Osteoblast (primary cell): ENCODE results near the gene VAPB. TPM values are rescaled to one million over a fixed set of nuclear protein-coding genes. Genes with fewer than 3 reads are reported as not detected.

Experiments
- DNase-seq: peaks from one replicate; pipeline ENCODE4 v3.0.0; 2011; ENCODE audit warnings: low spot score, mixed read lengths; ENCODE audit not compliant: insufficient read length; ENCODE audit errors: missing footprints
- H2AFZ ChIP-seq: 2 replicates; pipeline ENCODE4 v1.6.0; 2011; ENCODE audit warnings: mild to moderate bottlenecking, low read length
- H3K27ac ChIP-seq: 2 replicates; pipeline ENCODE4 v1.5.1; 2011; ENCODE audit warnings: mild to moderate bottlenecking, low read depth, low read length, moderate library complexity
- H3K27me3 ChIP-seq: 2 replicates; pipeline ENCODE4 v1.6.0; 2012; ENCODE audit warnings: mild to moderate bottlenecking, control low read depth, inconsistent platforms, low read length, moderate library complexity; ENCODE audit not compliant: insufficient read depth
- H3K36me3 ChIP-seq: 2 replicates; pipeline ENCODE4 v1.5.1; 2011; ENCODE audit warnings: mild to moderate bottlenecking, low read length, control low read depth, moderate library complexity; ENCODE audit not compliant: insufficient read depth
- H3K4me1 ChIP-seq: 2 replicates; pipeline ENCODE4 v1.5.1; 2011; ENCODE audit warnings: mild to moderate bottlenecking, low read length, control low read depth, moderate library complexity; ENCODE audit not compliant: insufficient read depth
- H3K4me2 ChIP-seq: 2 replicates; pipeline ENCODE4 v1.6.0; 2011; ENCODE audit warnings: mild to moderate bottlenecking, low read length; ENCODE audit not compliant: insufficient read depth
- H3K4me3 ChIP-seq: fragments of 200-600 bp; sonication (generic); 3 replicates; pipeline ENCODE4 v1.5.1; 2012; ENCODE audit warnings: mild to moderate bottlenecking, low read length, inconsistent platforms; ENCODE audit not compliant: insufficient read depth
- H3K79me2 ChIP-seq: 2 replicates; pipeline ENCODE4 v1.6.0; 2012; ENCODE audit warnings: mild to moderate bottlenecking, low read length, control low read depth, inconsistent platforms; ENCODE audit not compliant: insufficient read depth
- H3K9me3 ChIP-seq: 2 replicates; pipeline ENCODE4 v1.5.1; 2011; ENCODE audit warnings: low read depth, low read length, control low read depth
- H4K20me1 ChIP-seq: 2 replicates; pipeline ENCODE4 v1.6.0; 2012; ENCODE audit warnings: mild to moderate bottlenecking, low read length, control low read depth; ENCODE audit not compliant: insufficient read depth
- CTCF ChIP-seq: IDR thresholded peaks from 2 replicates; pipeline ENCODE4 v1.5.1; 2011; ENCODE audit warnings: mild to moderate bottlenecking, low read depth, low read length, moderate library complexity; ENCODE audit errors: extremely low read depth
- total RNA-seq: library from RNA; depleted of rRNA; stranded (reverse); fragments of >200 nt; gene quantifications from 2 replicates; pipeline ENCODE4 v1.2.3, GENCODE V29; 2012

Gene VAPB
- 12.4 and 14.5 TPM in 2 replicates for total RNA-seq

GRCh38 chr20:58388882-58389323 lies at the start of gene VAPB:
TSS of gene VAPB (plus strand) at chr20:58389229. CDS start at chr20:58389460, 231 bp downstream.
- Histone ChIP-seq H3K4me2 (peak within 1 kb of the TSS; percentile 91), H3K79me2 (peaks cover 48% of the 10 kb centered on the region), H3K27me3 (no peaks in the 10 kb centered on the region), H3K27ac (peak within 1 kb of the TSS; percentile 94), H3K36me3 (peaks cover 16% of the 10 kb centered on the region), H4K20me1 (peaks cover 11% of the 10 kb centered on the region), H2AFZ (peak within 1 kb of the TSS; percentile 78), H3K9me3 (no peaks in the 10 kb centered on the region), H3K4me3 (peak within 1 kb of the TSS; percentile 79), H3K4me1 (peaks cover 13% of the 10 kb centered on the region)
- no peak for TF ChIP-seq CTCF
- DNase-seq, result peak; percentile 97

- peaks cover 10% of the 10 kb centered on the region for H3K36me3 ChIP-seq
- no peaks in the 10 kb centered on the region for H3K9me3 ChIP-seq
- H3K4me3 ChIP-seq, result no peak overlapping the region
- H3K4me1 ChIP-seq, result peaks cover 39% of the 10 kb centered on the region
- H3K79me2 ChIP-seq, result peaks cover 85% of the 10 kb centered on the region
- no peak overlapping the region for H3K27ac ChIP-seq
- H2AFZ ChIP-seq, result no peak overlapping the region
- H3K4me2 ChIP-seq, result no peak overlapping the region
- no peak for TF ChIP-seq CTCF
- H4K20me1 ChIP-seq, result peaks cover 7% of the 10 kb centered on the region
- no peaks in the 10 kb centered on the region for H3K27me3 ChIP-seq
- DNase-seq, result no peak
Observed at GRCh38 chr20:58339741-58340140, 49.3 kb upstream of the VAPB start.

- no peak overlapping the region for H2AFZ ChIP-seq
- no peak for DNase-seq
- peaks cover 9% of the 10 kb centered on the region for H4K20me1 ChIP-seq
- H3K9me3 ChIP-seq, result no peaks in the 10 kb centered on the region
- H3K79me2 ChIP-seq, result peaks cover 85% of the 10 kb centered on the region
- H3K27me3 ChIP-seq, result no peaks in the 10 kb centered on the region
- peaks cover 10% of the 10 kb centered on the region for H3K36me3 ChIP-seq
- no peak overlapping the region for H3K4me3 ChIP-seq
- H3K4me2 ChIP-seq, result no peak overlapping the region
- no peak for TF ChIP-seq CTCF
- no peak overlapping the region for H3K27ac ChIP-seq
- H3K4me1 ChIP-seq, result peaks cover 41% of the 10 kb centered on the region
Observed at GRCh38 chr20:58340151-58340550, 48.9 kb upstream of the VAPB start.

GRCh38 chr20:58340853-58341252 lies 48.2 kb upstream of the VAPB start:
- Histone ChIP-seq H4K20me1 (peaks cover 13% of the 10 kb centered on the region), H3K79me2 (peaks cover 85% of the 10 kb centered on the region), H3K9me3 (no peaks in the 10 kb centered on the region), H3K27ac (peak overlapping the region; percentile 64), H3K36me3 (peaks cover 17% of the 10 kb centered on the region), H3K4me3 (no peak overlapping the region), H2AFZ (no peak overlapping the region), H3K27me3 (no peaks in the 10 kb centered on the region), H3K4me2 (peak overlapping the region; percentile 14), H3K4me1 (peaks cover 41% of the 10 kb centered on the region)
- no peak for DNase-seq
- no peak for TF ChIP-seq CTCF
